Thyroid gland (tissue), 4 donors: ENCODE data around the gene NEK5.

Source experiments
- POLR2A ChIP-seq, 2 donors: fragments of 450-650 bp; IDR thresholded peaks; one replicate each; pipeline ENCODE4 v1.6.1; 2017; ENCODE audit warnings: antibody characterized with exemption in 2 of 2, mild to moderate bottlenecking in 2 of 2, moderate library complexity in 1 of 2
- TF ChIP-seq, protein P1 (sequence below), 6 experiments: fragments of 200-600 bp in 3 of 6; fragments of 450-650 bp in 3 of 6; sonication (generic) in 3 of 6; IDR thresholded peaks; one replicate each; pipeline ENCODE4 v1.5.1; 2016 to 2019; ENCODE audit warnings: antibody characterized with exemption in 6 of 6, mild to moderate bottlenecking in 2 of 6, inconsistent platforms in 1 of 6, moderate library complexity in 1 of 6

DNA sequence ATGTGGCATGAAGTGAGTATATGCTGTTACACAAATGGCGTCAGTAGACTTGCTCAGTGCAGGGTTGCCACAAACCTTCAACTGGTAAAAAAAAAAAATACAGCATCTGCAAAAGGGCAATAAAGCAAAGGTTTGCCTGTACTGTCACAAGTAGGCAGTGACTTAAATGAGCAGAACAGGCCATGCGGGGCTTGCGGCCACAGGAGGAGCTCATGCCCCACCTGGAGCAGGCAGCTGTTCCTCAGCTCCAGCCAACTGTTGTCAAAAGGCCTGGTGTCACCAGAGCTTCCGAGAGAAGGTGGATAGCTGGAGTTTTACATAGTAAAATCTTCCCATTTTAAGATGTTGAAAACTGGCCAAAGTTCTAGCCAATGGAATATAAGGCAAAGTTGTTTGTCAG, 125.3 kb downstream of the NEK5 start:
- TF ChIP-seq, protein P1, sequence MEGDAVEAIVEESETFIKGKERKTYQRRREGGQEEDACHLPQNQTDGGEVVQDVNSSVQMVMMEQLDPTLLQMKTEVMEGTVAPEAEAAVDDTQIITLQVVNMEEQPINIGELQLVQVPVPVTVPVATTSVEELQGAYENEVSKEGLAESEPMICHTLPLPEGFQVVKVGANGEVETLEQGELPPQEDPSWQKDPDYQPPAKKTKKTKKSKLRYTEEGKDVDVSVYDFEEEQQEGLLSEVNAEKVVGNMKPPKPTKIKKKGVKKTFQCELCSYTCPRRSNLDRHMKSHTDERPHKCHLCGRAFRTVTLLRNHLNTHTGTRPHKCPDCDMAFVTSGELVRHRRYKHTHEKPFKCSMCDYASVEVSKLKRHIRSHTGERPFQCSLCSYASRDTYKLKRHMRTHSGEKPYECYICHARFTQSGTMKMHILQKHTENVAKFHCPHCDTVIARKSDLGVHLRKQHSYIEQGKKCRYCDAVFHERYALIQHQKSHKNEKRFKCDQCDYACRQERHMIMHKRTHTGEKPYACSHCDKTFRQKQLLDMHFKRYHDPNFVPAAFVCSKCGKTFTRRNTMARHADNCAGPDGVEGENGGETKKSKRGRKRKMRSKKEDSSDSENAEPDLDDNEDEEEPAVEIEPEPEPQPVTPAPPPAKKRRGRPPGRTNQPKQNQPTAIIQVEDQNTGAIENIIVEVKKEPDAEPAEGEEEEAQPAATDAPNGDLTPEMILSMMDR (IDR thresholded peaks at IDR 0.05), result no peak
- no peak for TF ChIP-seq POLR2A (IDR thresholded peaks at IDR 0.05)
